ENCODE results near the gene SCGN.

The SCGN gene

GRCh38 chr6:25691894-25692293 is 39.9 kb downstream of the SCGN start:
- DNase-seq = no peak

GRCh38 chr6:25692472-25692871 is 40.5 kb downstream of the SCGN start:
- DNase-seq = no peak

- DNase-seq = no peak
Measured at GRCh38 chr6:25694366-25694765, 42.4 kb downstream of the SCGN start.

GRCh38 chr6:25695671-25696070 is 43.7 kb downstream of the SCGN start:
- DNase-seq = no peak

GRCh38 chr6:25697537-25698340 is 45.7 kb downstream of the SCGN start:
- DNase-seq = no peak

DNA sequence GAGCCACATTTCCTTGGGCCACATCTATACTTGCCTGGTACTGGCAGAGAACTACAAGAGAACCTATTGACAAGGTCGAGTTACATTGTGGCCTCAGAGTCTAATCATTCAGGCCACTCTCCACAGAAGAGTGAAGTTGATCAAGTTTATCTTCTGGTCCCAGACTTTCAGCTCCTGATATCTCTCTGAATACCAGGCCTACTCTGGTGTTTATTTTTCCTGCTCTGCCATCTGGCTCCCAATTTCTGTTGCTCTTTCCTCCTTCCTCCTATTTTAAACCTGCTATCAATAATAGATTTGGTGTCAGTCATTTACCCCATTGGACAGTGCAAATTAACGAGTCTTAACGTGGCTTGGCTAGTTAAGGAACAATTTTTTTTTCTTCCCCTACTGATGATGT is 46.6 kb downstream of the SCGN start:
- no peak for DNase-seq

- no peak for DNase-seq
Measured at GRCh38 chr6:25699649-25700048, 47.6 kb downstream of the SCGN start.

DNA sequence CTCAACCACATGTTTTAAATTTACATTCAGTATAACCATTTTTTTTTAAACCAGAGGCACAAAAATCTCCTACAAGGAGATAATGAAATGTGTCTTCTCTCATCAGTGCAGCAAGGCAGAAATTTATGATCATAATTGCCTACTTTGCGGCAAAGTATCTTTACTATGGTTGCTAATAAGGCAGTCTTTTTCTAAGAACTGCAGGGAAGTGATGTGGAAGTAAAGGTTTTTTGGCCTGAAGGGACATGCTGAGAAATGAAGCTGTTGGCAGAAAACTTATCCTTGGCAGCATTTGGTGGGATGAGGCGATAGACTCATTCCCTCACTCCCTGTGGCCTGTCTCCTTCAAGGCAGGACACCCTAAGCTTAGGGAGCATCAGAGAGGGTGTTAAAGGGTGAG is 48.7 kb downstream of the SCGN start:
- DNase-seq = no peak

- DNase-seq = no peak
Measured at GRCh38 chr6:25701807-25702206, 49.8 kb downstream of the SCGN start.

DNA sequence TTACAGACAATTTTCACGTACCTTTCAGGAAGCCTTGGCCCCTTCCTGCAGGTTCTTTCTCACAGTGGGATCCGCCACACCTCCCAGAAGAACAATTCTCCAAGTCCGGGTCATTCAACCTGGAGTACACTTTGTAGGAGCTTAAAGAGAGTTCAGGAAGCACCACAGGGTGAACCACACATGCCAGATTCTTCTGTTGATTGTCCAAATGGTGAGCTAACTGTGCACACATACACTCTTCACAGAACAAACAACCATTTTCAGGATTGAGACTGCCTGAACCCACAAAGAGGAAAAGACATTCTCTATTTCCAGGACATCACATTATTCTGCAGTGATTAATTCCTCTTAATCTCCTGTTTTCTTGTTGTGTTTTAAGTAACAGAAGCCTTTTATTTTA is 51.0 kb downstream of the SCGN start:
- DNase-seq = no peak

GRCh38 chr6:25704001-25704400 is 52.0 kb downstream of the SCGN start:
- no peak for DNase-seq

DNA sequence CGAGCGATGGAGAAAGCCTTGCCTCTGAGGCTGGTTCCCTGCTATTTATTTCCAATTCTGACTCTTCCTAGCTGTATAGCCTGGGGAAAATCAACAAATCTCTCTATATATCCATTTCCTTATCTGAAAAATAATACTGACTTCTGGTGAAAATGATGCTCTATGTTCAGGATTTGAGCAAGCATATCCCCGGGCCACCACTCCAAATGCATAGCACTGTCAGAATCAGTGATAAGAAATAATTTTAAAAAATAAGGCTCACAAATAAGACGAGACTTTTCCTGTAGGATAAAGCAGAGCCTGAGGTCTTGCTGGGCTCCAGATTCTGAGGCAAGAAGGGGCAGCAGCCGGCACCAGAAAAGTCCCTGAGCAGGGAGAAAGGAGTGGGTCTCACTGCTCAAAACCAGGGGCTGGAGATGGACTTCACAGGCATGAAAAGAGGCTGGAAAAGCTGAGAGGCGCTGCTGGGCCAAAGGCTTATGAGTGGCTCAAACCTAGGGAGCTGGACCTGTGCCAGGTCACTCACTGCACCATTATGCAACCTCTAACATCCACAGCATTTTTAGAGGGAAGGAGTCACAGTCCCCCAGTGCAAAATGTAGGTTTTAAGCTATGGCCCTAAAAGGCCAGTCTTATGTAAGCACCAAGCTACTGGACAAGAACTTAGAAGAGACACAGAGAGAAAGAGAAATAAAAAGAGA is 54.4 kb downstream of the SCGN start:
- DNase-seq = no peak

GRCh38 chr6:25709761-25710160 is 57.7 kb downstream of the SCGN start:
- DNase-seq = no peak

DNA sequence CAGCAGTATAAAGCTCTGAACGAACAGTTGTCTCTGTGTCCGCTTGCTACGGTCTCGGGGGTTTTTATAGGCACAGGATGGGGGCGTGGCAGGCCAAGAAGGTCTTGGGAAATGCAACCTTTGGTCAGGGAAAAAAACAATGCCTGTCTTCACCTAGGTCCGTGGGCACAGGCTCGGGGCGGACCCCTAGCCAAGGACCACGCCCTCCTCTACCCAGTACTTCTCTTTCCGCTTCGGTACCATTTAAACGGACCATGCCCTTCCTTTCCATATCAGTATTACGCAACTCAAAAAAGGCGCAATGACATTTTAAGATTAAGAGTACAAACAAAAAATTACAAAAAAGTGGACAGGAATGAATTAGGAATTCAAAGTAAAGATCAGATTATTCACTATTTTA is 58.3 kb downstream of the SCGN start:
- DNase-seq = no peak

DNA sequence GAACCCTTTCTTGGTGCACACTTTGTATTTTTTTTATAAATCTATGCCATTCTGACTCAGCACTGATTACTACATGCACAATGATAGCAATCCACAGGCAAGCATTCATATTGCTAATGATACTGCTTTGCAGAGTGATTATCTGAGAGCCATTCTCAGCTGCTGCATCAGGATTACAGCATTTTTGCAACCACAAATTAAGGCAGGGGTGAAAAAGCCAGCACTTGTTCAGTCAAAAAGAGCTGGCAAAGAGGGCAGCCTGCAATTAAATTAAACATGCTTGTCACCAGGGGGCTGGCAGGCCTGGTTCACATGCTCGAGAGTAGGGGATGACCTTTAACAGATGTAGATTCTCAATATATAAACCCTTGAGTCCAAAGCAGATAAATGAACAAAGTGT is 61.8 kb downstream of the SCGN start:
- no peak for DNase-seq

GRCh38 chr6:25714765-25715164 is 62.8 kb downstream of the SCGN start:
- DNase-seq = no peak

DNA sequence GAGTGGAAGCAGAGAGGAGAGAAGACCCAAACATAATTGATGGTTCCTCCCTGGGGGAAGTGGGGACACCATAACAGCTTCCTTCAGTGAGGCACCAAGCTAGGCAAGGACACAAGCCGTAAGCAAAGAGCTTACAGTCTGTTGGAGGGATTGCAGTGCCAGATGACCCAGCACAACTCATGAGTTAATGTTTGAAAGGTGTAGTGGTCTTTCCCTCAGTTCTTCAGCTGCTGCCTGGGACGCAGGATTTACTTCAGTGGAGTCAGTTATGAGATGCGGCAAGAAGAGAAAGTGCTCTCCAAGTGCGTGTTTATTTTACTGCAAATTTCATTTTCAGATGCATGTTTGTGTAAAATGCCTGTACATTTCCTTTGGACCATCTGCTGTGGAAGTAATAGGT is 63.8 kb downstream of the SCGN start:
- DNase-seq = no peak

GRCh38 chr6:25717866-25718740 is 66.1 kb downstream of the SCGN start:
- no peak for DNase-seq

- no peak for DNase-seq
Measured at GRCh38 chr6:25726122-25726911, 74.3 kb downstream of the SCGN start.

GRCh38 chr6:25727028-25727427 is 75.0 kb downstream of the SCGN start:
- no peak for DNase-seq

- no peak for DNase-seq
Measured at GRCh38 chr6:25730907-25731306, 78.9 kb downstream of the SCGN start.

DNA sequence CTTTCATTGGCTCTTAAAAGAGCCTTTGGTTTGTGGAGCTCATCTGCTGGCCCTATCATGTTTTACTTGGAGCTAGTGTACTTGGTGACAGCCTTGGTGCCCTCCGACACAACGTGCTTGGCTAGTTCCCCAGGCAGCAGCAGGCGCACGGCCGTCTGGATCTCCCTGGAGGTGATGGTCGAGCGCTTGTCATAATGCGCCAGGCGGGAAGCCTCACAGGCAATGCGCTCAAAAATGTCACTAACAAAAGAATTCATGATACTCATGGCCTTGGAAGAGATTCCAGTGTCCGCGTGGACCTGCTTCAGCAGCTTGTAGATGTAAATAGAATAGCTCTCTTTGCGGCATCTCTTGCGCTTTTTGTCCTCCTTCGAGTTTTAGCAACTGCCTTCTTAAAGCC is 79.7 kb downstream of the SCGN start:
- DNase-seq = no peak
